GM12864 (cell line): Measurements from ENCODE around the gene NOL4L.

Experiments used
- DNase-seq: peaks from one replicate; pipeline ENCODE4 v3.0.0-alpha.2; 2011; ENCODE audit warnings: low read depth
- H3K4me3 ChIP-seq: 2 replicates; pipeline ENCODE4 v1.5.1; 2011; ENCODE audit warnings: mild to moderate bottlenecking, low read depth, low read length, control low read depth
- TF ChIP-seq, protein P1 (sequence below): IDR thresholded peaks from 2 replicates; pipeline ENCODE4 v1.5.1; 2011; ENCODE audit warnings: low read depth, mild to moderate bottlenecking, moderate library complexity, low read length, control low read depth, inconsistent platforms; ENCODE audit errors: missing control alignments

The NOL4L gene

DNA sequence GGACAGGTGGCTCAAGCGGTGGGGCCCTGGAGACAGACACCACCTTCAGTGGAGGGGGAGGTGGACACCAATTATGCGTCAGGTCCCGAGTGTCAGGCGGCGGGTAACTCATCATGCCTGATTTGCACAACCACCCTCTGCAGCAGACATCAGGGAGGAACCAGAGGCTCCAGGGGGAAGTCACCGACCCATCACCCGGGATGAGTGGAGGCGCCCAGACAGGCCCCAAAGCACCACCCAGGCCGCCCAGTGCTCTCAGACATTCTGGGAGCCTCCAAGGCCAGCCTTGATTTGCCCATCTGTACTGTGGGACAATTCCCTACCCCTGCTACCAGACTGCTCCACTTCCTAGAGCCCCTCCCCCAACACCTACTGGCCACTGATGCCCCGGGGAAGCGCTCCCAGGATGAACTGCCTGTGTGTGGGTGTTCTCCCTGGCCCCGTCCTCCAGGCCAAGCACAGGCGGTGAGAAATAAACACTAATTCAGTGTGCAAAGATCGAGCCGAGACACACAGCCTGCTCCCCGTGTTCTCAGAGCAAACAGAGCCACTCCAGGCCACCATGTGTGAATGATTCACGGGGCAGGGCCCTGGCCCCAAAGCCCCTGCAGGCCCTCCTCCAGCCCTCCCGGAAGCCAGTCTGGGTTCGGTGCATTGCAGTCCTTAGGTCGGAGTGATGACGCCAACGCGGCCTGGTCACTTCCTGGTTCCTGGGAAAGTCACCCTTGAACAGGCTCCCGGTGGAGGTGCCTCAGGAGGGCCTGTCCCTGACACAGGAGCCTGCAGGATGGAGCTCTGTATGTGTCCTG, 119.8 kb downstream of the NOL4L start:
- H3K4me3 ChIP-seq = no peak overlapping the region
- no peak for DNase-seq
- TF ChIP-seq, protein P1, sequence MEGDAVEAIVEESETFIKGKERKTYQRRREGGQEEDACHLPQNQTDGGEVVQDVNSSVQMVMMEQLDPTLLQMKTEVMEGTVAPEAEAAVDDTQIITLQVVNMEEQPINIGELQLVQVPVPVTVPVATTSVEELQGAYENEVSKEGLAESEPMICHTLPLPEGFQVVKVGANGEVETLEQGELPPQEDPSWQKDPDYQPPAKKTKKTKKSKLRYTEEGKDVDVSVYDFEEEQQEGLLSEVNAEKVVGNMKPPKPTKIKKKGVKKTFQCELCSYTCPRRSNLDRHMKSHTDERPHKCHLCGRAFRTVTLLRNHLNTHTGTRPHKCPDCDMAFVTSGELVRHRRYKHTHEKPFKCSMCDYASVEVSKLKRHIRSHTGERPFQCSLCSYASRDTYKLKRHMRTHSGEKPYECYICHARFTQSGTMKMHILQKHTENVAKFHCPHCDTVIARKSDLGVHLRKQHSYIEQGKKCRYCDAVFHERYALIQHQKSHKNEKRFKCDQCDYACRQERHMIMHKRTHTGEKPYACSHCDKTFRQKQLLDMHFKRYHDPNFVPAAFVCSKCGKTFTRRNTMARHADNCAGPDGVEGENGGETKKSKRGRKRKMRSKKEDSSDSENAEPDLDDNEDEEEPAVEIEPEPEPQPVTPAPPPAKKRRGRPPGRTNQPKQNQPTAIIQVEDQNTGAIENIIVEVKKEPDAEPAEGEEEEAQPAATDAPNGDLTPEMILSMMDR = no peak

DNA sequence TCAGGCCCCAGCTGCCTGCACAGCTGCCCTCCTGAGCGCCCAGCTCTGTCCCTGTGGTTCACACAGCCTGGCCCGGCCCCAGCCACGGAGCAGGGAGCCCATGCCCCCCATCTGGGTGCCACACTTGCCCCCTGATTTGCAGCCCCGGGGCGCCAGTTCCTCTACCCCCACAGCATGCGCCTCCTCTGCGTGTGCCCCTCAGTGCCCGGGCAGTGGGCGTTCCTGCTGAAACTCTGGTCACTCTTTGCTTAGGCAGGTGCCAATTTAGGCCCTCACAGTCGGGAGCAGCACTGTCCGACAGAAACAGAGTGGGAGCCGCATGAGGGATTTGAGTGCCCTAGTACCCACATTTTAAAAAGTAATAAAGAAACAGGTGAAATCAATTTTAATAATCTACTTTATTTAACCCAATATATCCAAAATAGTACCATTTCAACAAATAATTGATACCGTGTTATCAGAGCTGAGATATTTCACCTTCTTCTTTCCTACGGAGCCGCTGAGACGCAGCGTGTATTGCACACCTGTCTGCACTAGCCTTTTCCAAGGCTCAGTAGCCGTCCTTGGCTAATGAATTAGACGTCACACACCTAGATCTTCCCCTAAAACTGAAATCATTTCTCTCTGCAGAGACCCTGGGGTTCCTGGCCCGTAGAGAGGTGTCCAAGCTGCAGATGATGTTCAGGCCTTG, 120.6 kb downstream of the NOL4L start:
- H3K4me3 ChIP-seq = no peak overlapping the region
- no peak for DNase-seq
- TF ChIP-seq, protein P1 = no peak

DNA sequence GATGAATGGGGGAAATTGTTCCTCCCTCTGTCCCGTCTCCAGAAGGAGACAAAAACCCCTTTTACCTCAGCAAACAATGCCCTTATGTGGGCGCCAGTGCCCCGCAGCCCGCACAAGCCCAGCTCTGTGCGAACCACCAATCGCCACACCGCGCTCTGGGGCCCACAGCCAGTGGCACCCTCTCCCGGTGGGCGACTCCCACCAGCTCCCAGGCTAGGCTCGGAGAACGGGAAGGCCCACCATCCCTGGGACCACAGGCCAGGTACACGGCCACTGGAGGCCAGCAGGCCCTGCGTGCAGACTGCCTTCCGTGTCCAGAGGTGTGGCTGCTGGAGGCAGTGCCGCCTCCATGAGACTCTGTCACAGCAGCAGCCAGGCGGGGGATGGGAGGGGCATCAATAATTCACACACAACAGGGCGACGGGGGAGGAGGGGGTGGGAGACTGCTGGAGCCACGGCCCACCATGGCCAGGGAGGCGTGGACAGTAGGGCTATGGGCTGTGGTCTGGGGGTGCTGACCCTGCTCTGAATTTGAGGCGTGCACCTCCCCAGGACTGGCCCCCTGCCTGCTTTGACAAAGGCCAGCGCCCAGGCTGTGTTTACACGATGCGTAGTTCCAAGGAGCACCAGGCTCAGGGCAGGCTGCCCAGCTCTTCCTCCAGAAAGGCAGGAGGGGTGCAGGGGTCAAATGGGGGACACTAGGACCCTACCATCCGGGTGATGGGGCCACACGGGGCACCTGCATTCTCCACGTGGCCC, 121.3 kb downstream of the NOL4L start:
- TF ChIP-seq, protein P1 = no peak
- H3K4me3 ChIP-seq = no peak overlapping the region
- DNase-seq = no peak

DNA sequence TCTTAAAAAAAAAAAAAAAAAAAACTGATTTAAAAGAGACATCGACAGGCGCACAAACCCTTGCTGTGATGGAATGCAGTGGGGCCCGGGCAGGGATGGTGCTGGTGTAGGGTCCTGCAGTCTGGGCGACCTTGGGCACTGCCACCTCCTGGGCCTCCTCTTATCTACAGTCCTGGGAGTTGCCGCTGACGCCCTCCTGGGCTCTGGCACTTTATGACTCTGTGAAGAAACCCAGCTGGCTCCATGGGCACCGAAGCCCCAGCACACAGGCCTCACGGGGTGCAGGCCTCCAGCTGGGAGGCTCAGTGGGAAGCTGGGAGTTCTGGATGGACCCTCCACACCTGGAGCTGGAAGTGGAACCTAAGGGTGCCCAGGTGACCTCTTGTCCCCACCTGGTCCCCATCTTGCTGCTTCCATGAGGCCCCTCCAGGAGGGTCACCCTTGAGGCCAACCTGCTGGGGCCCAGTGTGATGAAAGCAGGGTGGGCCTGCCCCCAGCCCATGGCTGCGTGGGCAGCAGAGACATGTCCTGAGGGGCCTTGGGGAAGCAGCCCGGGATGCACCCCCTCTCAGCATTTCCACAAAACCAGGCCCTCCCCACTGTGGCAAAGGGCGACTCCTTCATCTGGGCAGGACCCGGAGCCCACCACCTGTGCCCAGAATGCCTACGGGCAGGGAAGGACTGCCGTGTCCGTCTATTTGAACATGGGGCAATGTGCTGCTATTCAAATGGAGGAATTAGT, 122.1 kb downstream of the NOL4L start:
- no peak overlapping the region for H3K4me3 ChIP-seq
- TF ChIP-seq, protein P1 = no peak
- no peak for DNase-seq

DNA sequence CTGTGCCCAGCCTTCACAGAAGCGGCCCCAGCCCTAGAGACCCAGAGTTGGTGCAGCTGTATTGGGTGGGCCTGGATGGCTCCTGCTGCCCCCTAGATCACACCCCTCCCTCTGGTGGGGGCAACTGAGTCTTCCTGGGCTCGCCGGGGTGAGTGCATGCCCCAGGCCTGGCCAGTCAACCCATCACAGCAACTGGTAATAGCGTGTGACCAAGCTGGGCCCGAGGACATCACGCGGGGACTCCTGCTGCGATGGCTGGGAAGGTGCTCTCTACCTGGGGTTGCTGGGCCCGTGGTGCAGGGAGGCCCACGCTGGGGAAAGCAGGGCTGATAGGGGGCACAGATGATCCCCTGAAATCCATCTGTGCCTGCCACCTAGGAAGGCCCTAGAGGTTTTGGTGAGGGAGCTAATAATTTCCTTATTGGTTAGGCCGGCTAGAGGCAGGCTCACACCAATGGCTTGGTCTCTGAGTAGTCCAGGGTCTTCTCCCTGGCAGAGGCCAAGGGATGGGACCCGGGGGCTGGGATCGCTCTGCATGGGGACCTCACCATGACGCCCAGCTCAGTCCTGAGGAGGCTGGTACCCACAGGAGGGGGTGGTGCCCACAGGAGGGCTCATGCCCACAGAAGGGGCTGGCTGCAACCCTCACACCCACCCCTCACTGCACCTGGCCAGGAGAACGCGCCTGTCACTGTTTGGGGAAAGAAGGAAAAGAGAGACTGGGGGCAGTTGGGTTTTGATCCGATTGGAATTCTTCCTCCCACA, 123.1 kb downstream of the NOL4L start:
- TF ChIP-seq, protein P1 = no peak
- no peak for DNase-seq
- H3K4me3 ChIP-seq = no peak overlapping the region
